Keratinocyte (primary cell): ENCODE data around the gene ANKDD1A. TPM values are rescaled to one million over a fixed set of nuclear protein-coding genes. Genes with fewer than 3 reads are reported as not detected.

ENCODE experiments used
- DNase-seq: peaks from one replicate; pipeline ENCODE4 v3.0.0-alpha.2; 2011; ENCODE audit warnings: low read depth, missing footprints, low spot score
- FAIRE-seq: peaks from 2 replicates; lab custom pipeline; 2011; peaks lifted over from hg19 to GRCh38; lab: Jason Lieb, UNC
- H2AFZ ChIP-seq: 2 replicates; pipeline ENCODE4 v1.6.0; 2012; ENCODE audit warnings: low read length, control low read depth, inconsistent platforms; ENCODE audit not compliant: control insufficient read depth
- H3K27ac ChIP-seq: 2 replicates; pipeline ENCODE4 v1.5.1; 2011; ENCODE audit warnings: low read length; ENCODE audit not compliant: control insufficient read depth, insufficient read depth
- H3K27me3 ChIP-seq: 3 replicates; pipeline ENCODE4 v1.6.0; 2011; ENCODE audit warnings: low read length; ENCODE audit not compliant: control insufficient read depth, insufficient read depth; ENCODE audit errors: extremely low read depth
- H3K36me3 ChIP-seq, 2 experiments: 2 replicates in 1 of 2; 3 replicates in 1 of 2; pipeline ENCODE4 v1.5.1; 2011; ENCODE audit warnings: low read length in 2 of 2, mild to moderate bottlenecking in 1 of 2; ENCODE audit not compliant: control insufficient read depth in 2 of 2, insufficient read depth in 2 of 2; ENCODE audit errors: extremely low read depth in 1 of 2
- H3K4me1 ChIP-seq: 3 replicates; pipeline ENCODE4 v1.5.1; 2011; ENCODE audit warnings: low read length; ENCODE audit not compliant: control insufficient read depth, insufficient read depth; ENCODE audit errors: extremely low read depth
- H3K4me2 ChIP-seq: 3 replicates; pipeline ENCODE4 v1.6.0; 2011; ENCODE audit warnings: low read depth, low read length; ENCODE audit not compliant: control insufficient read depth, insufficient read depth; ENCODE audit errors: extremely low read depth
- H3K4me3 ChIP-seq, 3 experiments: fragments of 200-600 bp in 1 of 3; sonication (generic) in 1 of 3; 2 replicates in 2 of 3; 3 replicates in 1 of 3; pipeline ENCODE4 v1.5.1; 2011 to 2016; ENCODE audit warnings: low read length in 3 of 3, mild to moderate bottlenecking in 3 of 3, control low read depth in 2 of 3, inconsistent platforms in 1 of 3, low read depth in 1 of 3, mixed read lengths in 1 of 3, mixed run types in 1 of 3, moderate library complexity in 1 of 3; ENCODE audit not compliant: control insufficient read depth in 2 of 3, insufficient read depth in 2 of 3; ENCODE audit errors: extremely low read depth in 1 of 3
- H3K79me2 ChIP-seq: 2 replicates; pipeline ENCODE4 v1.6.0; 2012; ENCODE audit warnings: low read length; ENCODE audit not compliant: control insufficient read depth, insufficient read depth
- H3K9ac ChIP-seq: 3 replicates; pipeline ENCODE4 v1.6.0; 2011; ENCODE audit warnings: low read length; ENCODE audit not compliant: control insufficient read depth, insufficient read depth; ENCODE audit errors: extremely low read depth
- H3K9me1 ChIP-seq: 3 replicates; pipeline ENCODE4 v1.6.0; 2011; ENCODE audit warnings: low read length; ENCODE audit not compliant: control insufficient read depth, insufficient read depth; ENCODE audit errors: extremely low read depth
- H3K9me3 ChIP-seq: 2 replicates; pipeline ENCODE4 v1.5.1; 2012; ENCODE audit warnings: low read depth, low read length; ENCODE audit not compliant: control insufficient read depth
- H4K20me1 ChIP-seq: 3 replicates; pipeline ENCODE4 v1.6.0; 2011; ENCODE audit warnings: low read length; ENCODE audit not compliant: control insufficient read depth, insufficient read depth; ENCODE audit errors: extremely low read depth
- CTCF ChIP-seq, 3 experiments: IDR thresholded peaks in 1 of 3; conservative IDR thresholded peaks in 1 of 3; optimal IDR thresholded peaks in 1 of 3; 2 replicates in 2 of 3; 3 replicates in 1 of 3; pipeline versions ENCODE3 to v1.5.1; 2011; ENCODE audit warnings: low read length in 3 of 3, mild to moderate bottlenecking in 3 of 3, moderate library complexity in 2 of 3, control low read depth in 1 of 3, inconsistent platforms in 1 of 3; ENCODE audit not compliant: insufficient read depth in 2 of 3; ENCODE audit errors: extremely low read depth in 1 of 3
- EZH2 ChIP-seq: IDR thresholded peaks from one replicate; pipeline ENCODE4 v1.6.1; 2012; ENCODE audit warnings: inconsistent platforms, mild to moderate bottlenecking, low read length, moderate library complexity
- dilution Hi-C: fragments of 300-500 bp; cut with MboI; formaldehyde crosslinking; loops from one replicate; pipeline ENCODE4 v1.7.0; 2020; ENCODE audit warnings: low sequenced_read_pairs; ENCODE audit not compliant: extremely low pct_ligation_motif_present
- polyA plus RNA-seq, 5 experiments: library from polyadenylated mRNA; depleted of rRNA in 3 of 5; stranded (reverse) in 3 of 5; stranded (forward) in 1 of 5; unstranded in 1 of 5; fragments of >200 nt; gene quantifications; 1 replicate in 1 of 5; 2 replicates in 3 of 5; 3 replicates in 1 of 5; pipeline versions ENCODE4 v1.2.1 to v1.2.3, GENCODE V29; 2011 to 2012; ENCODE audit warnings: missing spikeins in 2 of 5, low read depth in 1 of 5, low replicate concordance in 1 of 5

ANKDD1A gene
- polyA plus RNA-seq, 1 donor (not counting 4 experiments of a cell fraction or from before 2014, with no cell fraction given) = 1.1 TPM

GRCh38 chr15:64901914-64902313, 9.8 kb upstream of the ANKDD1A start:
- FAIRE-seq = no peak
- no peaks in the 10 kb centered on the region for H3K27me3 ChIP-seq
- no peak overlapping the region for H2AFZ ChIP-seq
- no peak overlapping the region for H3K9ac ChIP-seq
- no peak overlapping the region for H3K4me3 ChIP-seq
- no peak for TF ChIP-seq CTCF (optimal IDR thresholded peaks at IDR 0.05 in 1 of 3, IDR thresholded peaks at IDR 0.05 in 1 of 3, conservative IDR thresholded peaks at IDR 0.05 in 1 of 3; ENCODE audit: extremely low read depth in 1 of 3, insufficient read depth in 2 of 3, low read length in 3 of 3)
- TF ChIP-seq EZH2 = no peak
- no peaks in the 10 kb centered on the region for H3K36me3 ChIP-seq
- H3K9me3 ChIP-seq = peaks cover 2% of the 10 kb centered on the region
- no peak overlapping the region for H3K4me2 ChIP-seq
- H4K20me1 ChIP-seq = no peaks in the 10 kb centered on the region
- peaks cover 15% of the 10 kb centered on the region for H3K4me1 ChIP-seq
- no peak overlapping the region for H3K27ac ChIP-seq
- no peaks in the 10 kb centered on the region for H3K9me1 ChIP-seq
- DNase-seq = no peak
- H3K79me2 ChIP-seq = no peaks in the 10 kb centered on the region
- dilution Hi-C loops = no loop called here

GRCh38 chr15:64902863-64903262, 8.8 kb upstream of the ANKDD1A start:
- H2AFZ ChIP-seq = no peak overlapping the region
- H3K9me3 ChIP-seq = peaks cover 2% of the 10 kb centered on the region
- H3K4me3 ChIP-seq = no peak overlapping the region

More at GRCh38 chr15:64902863-64903262, 8.8 kb upstream of the ANKDD1A start:
- Histone ChIP-seq H3K27me3 (no peaks in the 10 kb centered on the region), H3K4me2 (no peak overlapping the region), H3K9ac (no peak overlapping the region), H3K4me1 (peaks cover 6% of the 10 kb centered on the region), H3K79me2 (no peaks in the 10 kb centered on the region), H4K20me1 (no peaks in the 10 kb centered on the region), H3K36me3 (no peaks in the 10 kb centered on the region), H3K27ac (no peak overlapping the region), H3K9me1 (no peaks in the 10 kb centered on the region)
- FAIRE-seq = no peak
- DNase-seq = no peak
- TF ChIP-seq CTCF (optimal IDR thresholded peaks at IDR 0.05 in 1 of 3, IDR thresholded peaks at IDR 0.05 in 1 of 3, conservative IDR thresholded peaks at IDR 0.05 in 1 of 3; ENCODE audit: extremely low read depth in 1 of 3, insufficient read depth in 2 of 3, low read length in 3 of 3) = no peak
- TF ChIP-seq EZH2 = no peak
- dilution Hi-C loops = no loop called here
